Measurements from ENCODE around the gene GRPR.

GRPR gene

DNA sequence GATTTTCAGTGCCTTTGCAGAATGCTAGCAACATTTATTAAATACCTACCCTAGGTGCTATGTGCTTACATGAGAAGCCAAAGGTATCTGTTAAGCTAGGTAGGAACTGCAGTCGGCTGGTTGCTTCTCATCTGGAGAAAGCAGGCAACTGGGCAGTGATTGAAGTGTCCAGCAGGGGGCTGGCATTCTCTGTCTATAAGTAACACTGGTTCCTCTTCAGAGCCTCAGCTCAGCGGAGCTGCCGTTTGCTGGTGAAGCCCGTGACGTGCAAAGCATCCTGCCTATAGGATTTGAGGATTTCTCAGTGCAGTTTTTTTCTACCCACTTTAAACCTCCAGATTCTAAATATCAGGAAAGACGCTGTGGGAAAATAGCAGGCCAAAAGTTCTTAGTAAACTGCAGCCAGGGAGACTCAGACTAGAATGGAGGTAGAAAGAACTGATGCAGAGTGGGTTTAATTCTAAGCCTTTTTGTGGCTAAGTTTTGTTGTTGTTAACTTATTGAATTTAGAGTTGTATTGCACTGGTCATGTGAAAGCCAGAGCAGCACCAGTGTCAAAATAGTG lies at the start of gene GRPR:
TSS of gene GRPR (plus strand) at position 344 of the 565 bp plus-strand sequence. CDS start 389 bp downstream, outside the sequence.
- peak; percentile 24 for DNase-seq

DNA sequence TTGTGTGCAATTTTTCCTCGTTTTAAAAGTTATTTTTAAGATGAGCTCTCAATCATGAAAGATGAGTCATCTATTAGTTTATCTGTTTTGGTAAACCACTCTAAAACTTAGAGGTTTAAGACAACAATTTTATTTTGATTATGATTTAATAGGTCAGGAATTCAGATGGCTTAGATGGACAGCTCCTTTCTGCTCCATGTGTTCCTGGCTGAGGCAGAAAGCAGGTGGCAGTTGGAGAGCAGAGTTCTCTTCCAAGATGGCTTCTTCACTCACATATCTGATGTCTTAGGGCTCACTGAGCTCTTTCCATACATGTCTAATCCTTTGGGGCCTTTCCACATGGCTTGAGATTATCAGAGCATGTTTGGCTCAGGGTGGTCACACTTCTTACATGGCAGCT lies 48.3 kb upstream of the GRPR start:
- DNase-seq, result no peak

DNA sequence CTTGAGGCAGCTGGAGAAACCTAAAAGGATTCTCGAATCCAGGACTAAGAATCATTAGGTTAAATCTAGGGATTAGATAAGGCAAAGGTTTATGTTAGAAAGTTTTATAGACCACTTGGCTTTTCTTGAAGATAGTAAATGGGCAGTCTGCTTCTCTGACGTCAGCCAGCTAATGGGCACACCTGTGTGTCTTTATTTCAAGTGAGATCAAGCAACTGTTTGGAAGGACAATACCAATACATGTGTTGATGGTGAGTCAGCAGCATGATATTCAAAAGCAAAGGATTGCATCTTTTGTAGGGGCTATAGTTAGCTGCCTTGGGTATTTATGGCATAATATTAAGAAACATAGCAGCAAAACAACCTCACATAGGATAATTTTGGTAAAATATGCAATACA lies 46.5 kb upstream of the GRPR start:
- DNase-seq, result no peak

DNA sequence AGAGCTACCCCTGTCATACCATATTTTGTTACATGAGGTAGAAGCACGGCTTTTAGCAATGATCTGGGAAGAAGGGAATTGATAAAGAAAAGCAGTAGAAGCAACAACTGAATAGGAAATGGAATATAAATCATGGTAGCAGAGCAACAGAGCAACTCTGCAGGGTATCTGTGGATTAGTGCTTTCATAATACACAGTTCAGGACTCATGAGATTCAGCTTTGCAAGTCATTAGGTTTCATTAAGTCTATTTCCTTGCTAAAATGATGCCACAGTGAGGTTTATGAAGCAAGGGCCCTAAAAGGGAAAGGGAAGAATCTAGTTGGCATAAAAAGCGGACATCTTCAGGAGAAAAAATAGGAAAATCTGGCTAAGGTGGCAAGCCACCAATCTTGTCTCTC lies 45.6 kb upstream of the GRPR start:
- DNase-seq, result no peak

DNA sequence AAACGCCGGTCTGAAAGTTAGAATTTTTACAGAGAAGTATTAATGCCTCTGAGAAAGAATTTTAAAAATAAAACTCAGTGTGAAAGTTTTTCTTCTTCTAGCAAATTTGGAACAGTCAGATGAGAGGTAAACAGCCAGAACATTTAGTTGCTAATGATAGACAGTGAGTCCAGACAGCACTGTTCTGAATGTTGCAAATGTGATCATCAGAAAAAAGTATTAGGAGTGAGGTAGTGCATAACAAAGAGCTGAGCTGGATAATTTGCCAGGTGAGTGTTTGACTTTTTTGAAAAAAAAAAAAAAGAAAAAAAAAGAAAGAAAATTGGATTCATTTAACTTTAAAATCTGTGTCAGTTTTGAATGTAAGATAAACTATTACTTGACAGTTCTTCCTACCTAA lies 42.0 kb upstream of the GRPR start:
- no peak for DNase-seq

DNA sequence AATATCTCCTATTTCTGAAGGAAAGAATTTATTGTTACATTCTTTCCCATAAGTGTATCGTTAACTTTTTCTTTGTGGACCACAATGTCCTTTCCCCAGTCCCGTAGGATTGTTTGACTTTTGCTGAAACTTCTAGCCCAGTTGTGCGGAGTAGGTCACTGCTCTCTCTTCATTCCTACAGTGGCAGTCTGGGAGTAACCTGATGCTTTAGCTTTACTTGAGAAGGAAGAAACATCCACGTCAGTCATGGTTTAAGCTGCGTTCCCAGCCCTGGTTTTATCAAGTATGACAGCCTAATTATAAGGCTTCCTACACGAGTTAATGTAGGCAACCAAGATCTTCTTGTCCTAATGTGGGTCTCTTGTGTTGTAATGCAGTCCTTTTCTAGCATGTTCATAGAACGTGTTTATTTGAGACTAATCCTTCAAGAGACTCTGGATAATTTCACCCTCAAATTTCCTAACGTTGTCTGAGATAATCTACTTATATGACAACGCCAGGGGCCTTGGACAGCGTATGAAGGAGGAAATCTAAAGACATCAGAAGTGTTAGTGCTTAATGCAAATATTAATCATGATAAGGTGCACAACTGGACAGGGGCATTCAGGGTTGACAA lies 40.8 kb upstream of the GRPR start:
- DNase-seq, result no peak

DNA sequence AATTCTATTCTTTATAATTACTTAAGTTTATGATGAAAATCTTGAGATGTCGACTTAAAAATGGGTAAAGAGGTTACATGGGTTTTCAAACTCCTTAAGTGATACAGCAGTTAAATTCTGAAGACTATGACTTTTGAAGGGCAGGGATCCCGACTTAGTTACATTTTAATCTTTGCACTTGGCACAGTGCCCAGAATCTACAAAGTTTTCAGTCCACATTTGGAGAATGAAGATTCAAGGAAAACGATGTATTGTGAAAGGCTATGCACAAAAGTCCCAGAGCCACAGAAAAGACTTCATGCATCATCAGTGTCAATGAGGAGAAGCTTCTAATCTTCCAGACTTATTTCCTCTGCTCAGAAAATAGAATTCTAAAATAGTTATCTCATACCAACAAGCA lies 36.3 kb upstream of the GRPR start:
- no peak for DNase-seq

DNA sequence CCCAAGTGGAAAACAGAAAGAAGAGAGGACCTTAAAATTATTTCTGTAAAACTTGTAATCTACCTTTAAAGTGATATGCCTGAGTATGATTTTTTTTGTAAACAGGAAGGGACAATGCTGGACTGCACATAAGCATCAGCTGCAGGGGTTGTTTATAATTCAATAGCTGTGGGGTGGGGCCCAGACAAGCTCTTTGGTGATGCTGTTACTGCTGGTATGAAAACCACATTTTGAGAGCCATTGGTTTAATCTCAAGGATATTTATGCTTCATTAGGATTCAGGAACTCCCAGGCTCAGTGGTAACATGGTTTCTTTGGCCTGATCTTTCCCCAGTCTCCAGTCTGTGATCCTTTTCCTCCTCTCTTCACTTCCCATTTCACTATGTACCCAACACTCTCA lies 34.3 kb upstream of the GRPR start:
- no peak for DNase-seq

DNA sequence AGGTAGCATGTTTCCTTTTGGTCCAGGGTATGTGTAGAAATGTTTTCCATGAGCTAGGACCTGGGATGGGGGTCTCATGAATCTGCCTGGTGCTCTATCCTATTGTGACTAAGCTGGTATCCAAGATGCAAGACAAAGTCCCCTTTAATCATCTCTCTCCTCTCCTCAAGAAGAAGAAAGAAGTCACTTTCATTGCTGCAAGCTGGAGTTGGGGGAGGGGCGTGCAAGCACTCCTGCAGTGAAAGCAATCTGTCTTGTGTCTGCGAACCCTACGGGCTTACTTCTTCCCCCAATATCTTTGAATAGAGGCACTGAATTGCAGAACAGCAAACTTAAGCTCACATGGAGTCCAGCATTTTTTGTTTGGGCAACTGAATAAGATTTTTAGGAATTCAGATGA lies 27.2 kb upstream of the GRPR start:
- no peak for DNase-seq

DNA sequence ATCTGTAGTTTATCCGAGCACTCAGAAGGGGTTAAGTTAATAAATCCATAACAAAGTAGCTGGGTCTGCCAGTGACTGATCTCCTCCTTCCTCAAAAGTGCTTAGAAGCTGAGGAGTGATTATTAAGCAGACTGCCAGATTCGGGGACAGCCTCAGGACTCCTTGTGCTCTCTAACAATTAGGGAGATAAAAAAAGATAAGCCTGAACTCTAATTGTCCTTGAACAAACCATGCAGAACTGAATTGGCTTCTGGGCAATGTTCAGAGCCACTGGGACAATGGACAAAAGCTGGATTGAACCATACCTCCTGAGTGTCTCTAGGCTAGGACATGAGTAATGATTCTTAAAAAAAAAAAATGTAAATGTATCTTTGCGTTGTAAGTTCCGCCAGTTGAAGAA lies 22.7 kb upstream of the GRPR start:
- DNase-seq, result no peak

DNA sequence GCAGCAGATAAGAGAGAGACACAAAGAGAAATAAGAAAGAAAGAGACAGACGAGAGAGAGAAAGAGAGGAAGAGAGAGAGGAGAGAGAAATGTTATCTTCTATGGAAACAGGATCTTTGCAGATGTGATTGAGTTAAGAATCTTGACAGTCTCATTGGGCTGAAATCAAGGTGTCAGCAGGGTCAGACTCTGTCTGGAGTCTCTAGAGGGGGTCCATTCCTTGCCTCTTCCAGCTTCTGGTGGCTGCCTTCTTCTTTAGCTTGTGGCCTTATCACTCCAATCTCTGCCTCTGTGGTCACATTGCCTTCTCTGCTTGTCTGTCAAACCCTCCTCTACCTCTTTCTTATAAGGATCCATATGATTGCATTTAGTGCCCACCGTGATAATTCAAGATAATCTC lies 21.8 kb upstream of the GRPR start:
- no peak for DNase-seq

DNA sequence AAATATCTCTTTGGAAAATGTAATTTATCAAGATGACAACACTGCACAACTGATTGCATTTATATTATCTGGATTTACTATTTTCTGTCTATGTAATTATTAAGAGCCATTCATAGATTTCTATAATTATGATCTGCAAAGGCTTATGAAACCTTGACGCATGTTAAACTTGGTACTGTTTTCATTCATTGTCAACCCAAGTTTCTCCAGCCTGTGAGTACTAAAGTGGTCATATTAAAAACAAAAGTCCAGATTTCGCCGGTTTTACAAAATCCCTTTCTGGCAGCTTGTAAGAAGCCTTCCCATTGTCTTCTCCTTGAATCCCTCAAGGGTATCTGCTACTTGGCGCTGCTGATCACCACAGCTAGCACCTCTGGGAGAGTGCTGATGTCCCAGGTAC lies 19.7 kb upstream of the GRPR start:
- no peak for DNase-seq

DNA sequence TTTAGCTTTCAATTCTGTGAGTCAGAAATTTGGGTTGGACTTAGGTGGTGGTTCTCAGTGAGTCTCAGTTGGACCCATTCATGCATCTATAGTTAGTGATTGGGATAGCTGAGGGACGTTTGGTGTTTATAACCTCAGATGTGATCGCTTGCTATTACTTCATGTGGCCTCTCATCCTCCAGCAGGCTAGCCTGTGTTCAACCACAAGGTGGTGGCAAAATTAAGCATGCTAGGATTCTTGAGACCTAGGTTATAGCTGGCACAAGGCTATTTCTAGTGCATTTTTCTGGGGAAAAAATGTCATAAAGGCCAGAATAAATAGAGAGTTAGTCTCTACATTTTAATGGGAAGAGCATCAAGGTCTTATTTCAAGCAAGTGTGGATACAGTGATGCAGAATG lies 10.9 kb upstream of the GRPR start:
- DNase-seq, result no peak

DNA sequence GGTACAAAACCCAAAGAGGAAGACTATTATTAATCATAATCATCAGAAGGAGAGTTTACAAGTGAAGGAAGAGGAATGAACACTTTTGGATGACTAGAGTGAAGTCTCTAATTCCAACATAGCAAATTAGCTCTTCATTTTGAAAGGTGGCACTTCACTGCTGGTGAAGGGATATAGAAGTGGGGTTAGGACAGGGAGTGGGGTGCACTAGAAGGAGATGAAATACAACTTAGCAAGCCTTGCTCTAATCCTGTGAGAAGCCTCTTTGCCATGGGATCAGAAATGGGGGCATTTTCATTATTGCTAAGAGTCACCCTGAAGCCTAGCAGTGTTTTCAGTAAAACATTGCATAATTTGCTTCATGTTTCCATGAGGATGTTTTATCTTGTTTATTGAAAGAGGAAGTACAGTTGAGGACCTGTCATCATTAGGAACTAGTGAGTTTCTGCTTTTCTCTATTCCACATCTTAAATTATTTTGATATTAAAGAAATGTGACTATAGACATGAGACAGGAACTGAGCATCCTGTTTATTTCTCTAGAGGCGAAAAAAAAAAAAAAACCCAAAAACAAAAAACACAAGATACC lies 9.3 kb upstream of the GRPR start:
- no peak for DNase-seq

DNA sequence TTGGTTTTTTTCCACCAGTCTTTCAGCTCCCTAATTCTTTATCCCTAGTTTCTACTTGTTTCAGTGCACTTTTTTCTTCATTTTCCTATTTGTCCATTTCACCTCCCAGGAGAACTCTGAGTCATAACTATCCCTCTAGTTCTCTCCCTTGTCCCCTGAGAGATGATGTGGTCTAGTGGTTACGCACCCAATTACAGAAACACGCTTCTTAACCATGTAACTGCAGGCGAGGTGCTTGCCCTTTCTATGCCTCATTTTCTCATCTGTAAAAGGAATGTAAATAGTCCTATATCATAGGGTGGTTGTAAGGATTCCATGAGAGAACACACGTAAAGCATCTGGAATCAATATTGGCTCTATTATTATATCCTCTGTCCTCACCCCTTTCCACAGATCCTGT lies 8.8 kb upstream of the GRPR start:
- DNase-seq, result no peak

DNA sequence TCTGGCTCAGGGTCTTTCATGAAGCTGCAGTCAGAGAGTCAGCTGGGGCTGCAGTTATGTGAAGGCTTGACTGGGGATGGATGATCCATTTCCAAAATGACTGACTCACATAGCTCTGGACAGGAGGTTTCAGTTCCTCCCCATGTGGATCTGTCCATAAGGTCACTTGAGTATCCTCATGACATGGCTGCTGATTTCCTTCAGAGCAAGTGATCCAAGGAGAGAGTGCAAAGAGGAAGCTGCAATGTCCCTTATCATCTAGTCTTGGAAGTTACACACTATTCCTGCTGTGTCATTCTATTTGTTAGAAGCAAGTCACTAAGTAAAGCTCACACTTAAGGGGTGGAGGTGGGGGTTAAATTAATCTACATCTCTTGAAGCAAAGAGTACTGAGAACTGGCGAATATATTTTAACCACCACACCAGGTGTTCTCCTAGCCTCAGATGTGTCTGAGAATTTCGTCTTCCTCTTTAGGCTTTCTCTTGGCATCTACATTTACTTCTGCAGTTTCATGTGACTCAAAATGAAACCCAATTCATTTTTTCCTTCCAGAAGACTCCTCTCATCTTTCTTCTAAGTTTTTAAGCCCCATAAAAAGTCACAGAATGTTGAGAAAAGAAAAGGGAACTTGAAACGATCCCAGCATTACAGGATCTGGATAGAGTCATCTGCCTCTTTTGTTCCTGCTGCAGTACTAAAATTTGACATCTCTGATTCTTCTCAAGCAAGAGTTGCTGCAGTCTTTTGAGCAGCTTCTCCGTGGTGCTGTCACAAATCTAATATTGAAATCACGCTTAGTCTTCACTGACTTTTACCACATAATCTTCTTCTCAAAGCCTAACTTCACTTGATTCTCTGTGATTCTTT lies 3.8 kb upstream of the GRPR start:
- no peak for DNase-seq

DNA sequence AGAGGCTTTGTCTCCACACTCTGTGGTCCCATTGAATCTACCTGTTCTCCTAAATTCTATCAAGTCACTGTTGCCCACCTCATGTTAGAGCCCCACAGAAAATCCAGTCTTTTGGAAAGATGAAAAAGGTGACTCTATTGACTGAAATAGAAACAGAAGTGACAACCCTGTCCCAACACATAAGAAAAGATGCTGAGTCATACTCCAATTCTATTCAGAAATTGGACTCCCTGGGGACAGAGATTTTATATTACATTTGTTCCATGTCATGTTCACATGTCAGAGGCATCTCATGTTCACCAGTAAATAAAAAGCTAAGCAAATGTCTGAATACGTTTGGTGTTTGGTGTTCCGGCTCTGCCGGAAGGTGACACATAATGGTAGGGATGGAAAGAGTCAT lies 2.9 kb upstream of the GRPR start:
- DNase-seq, result no peak

DNA sequence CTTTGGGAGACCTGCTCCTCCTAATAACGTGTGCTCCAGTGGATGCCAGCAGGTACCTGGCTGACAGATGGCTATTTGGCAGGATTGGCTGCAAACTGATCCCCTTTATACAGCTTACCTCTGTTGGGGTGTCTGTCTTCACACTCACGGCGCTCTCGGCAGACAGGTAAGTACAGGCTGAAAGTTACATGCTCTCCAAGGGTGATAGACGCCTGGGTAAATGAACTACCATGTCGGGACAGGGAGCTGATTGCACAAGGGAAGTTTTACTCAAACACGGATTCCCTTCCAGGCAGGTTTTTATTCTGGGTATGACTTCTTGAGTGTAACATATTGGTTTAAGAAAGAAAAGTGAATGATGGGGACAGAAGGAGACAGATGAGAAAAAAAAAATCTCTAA lies 836 bp downstream of the GRPR start:
- DNase-seq, result no peak

DNA sequence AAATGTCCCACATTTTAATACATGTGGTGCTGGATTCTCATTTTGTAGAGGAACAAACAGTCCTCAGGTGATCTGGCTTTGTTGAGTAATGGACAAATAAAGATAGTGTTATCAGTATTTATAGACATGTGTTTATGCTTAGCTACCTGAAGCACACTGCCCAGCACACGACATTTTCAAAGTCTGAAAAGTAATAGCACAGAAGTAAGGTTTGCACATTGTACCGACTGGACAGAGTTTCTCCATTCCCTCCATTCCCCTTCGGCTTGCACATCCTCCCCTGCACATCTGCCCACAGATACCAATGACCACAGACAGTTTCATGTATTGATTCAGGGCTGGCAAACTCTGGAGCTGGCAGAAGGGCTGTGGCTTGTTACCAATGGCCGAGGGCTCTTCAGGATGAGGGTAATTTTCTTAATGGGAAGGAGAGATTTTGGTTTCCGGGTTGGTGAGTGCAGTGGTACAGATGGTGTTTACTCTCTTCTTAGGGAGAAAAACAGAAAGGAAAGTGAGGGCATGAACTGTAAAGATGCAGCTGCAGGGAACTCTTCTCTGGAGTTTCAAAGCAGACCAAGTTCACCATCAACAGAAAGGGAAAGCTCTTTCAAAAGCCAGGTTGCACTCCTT lies 2.3 kb downstream of the GRPR start:
- no peak for DNase-seq

DNA sequence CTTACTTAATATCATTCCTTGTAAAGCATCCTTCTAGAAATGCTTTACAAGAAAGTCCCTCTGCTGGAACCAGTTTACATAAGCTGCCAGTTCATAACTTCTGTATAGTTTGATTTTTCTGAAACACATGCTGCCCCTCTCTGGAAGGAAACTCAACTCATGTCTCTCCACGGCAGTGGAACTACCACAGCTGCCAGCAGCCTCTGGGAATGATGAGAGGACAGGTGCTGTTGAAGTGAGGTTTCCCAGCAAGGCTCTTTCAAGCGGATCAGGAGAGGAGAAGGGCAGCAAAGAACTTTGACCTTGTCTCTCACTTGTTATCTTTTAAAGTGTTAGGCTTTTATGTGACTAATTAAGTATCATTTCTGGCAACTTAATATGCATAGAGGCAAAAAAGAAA lies 7.3 kb downstream of the GRPR start:
- no peak for DNase-seq

DNA sequence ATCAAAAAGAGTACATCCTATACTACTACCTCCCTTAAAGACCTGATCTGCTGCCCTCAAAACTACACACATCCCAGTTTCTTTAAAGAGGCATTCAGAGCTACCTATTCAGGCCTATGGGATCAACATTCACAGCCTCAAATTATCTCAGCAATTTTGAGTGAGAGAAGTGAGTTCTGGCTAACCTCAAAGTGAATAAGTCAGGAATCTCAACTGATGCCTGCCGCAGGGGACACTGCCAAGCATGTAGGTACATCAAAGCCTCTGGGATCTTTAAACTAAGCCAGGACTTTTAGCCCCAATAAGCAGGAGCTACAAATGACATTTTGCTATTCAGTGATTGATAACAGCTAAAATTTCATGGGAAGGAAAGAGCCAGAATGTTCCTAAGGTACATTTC lies 11.6 kb downstream of the GRPR start:
- no peak for DNase-seq

DNA sequence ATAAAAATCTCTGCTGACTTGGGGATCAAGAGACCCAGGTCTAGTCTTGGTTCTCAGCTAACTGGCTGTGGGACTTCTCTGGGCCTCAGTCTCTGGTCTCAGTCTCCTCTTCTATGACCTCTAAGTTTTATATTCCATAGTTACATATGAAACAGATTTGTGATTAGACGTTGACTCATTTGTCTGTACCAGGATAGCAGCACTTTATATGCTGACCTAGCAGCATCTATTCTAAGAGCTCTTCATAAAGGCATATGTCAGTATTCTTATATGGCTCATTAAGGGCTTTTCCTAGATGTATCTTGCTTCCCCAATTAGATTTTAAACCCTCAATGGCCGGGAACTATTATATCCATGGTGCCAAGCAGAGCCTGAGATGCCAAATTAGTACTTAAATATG lies 12.7 kb downstream of the GRPR start:
- no peak for DNase-seq

DNA sequence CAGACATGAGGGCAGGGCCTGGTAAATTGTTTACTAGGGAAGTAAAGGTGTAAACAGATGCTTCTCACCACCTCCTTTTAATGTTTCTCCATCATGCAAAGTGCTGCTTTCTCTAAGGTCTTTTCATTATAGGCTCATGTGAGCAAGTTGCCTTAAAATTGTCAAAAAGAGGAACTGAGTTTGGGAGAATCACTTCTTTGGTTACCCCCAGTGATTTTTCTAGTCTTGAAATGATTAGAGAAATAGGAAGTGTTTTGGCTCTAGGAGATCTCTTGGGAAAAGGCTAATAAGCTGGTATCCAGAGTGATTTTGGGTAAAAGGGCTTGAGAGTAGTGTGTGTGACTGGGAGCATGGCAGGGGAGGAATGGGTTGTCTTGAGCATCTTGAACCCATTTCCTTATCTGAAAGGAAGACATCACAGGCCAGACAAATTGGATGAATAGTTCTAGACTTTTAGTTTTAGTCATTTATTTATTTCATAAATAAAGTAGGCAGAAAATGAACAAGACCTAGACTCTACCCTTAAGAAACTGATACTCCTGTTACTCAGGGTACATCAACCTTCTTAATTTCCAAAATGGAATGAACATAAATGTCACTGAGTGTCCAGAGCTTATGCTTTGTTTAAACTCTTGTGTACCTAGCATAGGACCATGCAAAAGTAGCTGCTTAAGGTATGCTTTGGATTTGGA lies 14.2 kb downstream of the GRPR start:
- no peak for DNase-seq
